ENCODE measurements around the gene SDHAF3.
"Not testable (repeated sequence)": the region's sequence is repeated elsewhere in the genome, so short reads cannot be mapped to it uniquely, and the experiment has no call there.

DNA sequence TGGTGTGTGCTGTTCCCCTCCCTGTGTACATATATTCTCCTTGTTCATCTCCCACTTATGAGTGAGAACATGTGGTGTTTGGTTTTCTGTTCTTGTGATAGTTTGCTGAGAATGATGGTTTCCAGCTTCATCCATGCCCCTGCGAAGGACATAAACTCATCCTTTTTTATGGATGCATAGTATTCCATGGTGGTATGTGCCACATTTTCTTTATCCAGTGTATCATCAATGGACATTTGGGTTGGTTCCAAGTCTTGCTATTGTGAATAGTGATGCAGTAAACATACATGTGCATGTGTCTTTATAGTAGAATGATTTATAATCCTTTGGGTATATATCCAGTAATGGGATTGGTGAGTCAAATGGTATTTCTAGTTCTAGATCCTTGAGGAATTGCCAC, 44.1 kb downstream of the SDHAF3 start:
- TF ChIP-seq, protein P1, sequence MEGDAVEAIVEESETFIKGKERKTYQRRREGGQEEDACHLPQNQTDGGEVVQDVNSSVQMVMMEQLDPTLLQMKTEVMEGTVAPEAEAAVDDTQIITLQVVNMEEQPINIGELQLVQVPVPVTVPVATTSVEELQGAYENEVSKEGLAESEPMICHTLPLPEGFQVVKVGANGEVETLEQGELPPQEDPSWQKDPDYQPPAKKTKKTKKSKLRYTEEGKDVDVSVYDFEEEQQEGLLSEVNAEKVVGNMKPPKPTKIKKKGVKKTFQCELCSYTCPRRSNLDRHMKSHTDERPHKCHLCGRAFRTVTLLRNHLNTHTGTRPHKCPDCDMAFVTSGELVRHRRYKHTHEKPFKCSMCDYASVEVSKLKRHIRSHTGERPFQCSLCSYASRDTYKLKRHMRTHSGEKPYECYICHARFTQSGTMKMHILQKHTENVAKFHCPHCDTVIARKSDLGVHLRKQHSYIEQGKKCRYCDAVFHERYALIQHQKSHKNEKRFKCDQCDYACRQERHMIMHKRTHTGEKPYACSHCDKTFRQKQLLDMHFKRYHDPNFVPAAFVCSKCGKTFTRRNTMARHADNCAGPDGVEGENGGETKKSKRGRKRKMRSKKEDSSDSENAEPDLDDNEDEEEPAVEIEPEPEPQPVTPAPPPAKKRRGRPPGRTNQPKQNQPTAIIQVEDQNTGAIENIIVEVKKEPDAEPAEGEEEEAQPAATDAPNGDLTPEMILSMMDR (IDR thresholded peaks at IDR 0.05), result not testable (repeated sequence)
- TF ChIP-seq POLR2A (IDR thresholded peaks at IDR 0.05), result not testable (repeated sequence)
